HCT116 (cell line): ENCODE data around the gene KRTAP10-8. TPM values are rescaled to one million over a fixed set of nuclear protein-coding genes. Genes with fewer than 3 reads are reported as not detected.

Experiments
- ATAC-seq: fragments of 200-7000 bp; cut with Tn5 transposase; 2 replicates; pipeline ENCODE4 v1.9.1; 2020; ENCODE audit warnings: mild to moderate bottlenecking, moderate library complexity
- BruUV-seq: library from RNA; stranded (reverse); fragments of 400-500 nt; replicated peaks from 2 replicates; lab custom pipeline; 2021; lab: Mats Ljungman, UMichigan
- CTCF ChIA-PET: fragments of 300-600 bp; sonication (Branson Sonifier 250); formaldehyde crosslinking; loops from one replicate; lab custom pipeline; 2021; ENCODE audit warnings: antibody characterized with exemption; lab: Charles Lee
- POLR2A ChIA-PET: fragments of 300-600, 350-600 bp; sonication (Branson Sonifier 250); formaldehyde crosslinking; loops from one replicate; lab custom pipeline; 2021; ENCODE audit warnings: antibody characterized with exemption; lab: Charles Lee
- RAD21 ChIA-PET, 2 experiments: fragments of 300-600 bp; sonication (Branson Sonifier 250); formaldehyde crosslinking; loops; one replicate each; lab custom pipeline; 2023; ENCODE audit warnings: low total read pairs in 2 of 2; ENCODE audit not compliant: uncharacterized antibody in 2 of 2, unreplicated experiment in 2 of 2, low non-redundant PET in 1 of 2; lab: Charles Lee
- DNase-seq: peaks from one replicate; pipeline ENCODE4 v3.0.0-alpha.2; 2010; ENCODE audit warnings: low read depth, low spot score
- H2AFZ ChIP-seq: fragments of 200-600 bp; shearing (Covaris generic), sonication (generic); 2 replicates; pipeline ENCODE4 v1.6.1; 2017; ENCODE audit warnings: low read depth, mixed run types, mixed read lengths, antibody characterized with exemption, low read length; ENCODE audit not compliant: poor library complexity, severe bottlenecking
- H3K27ac ChIP-seq: 2 replicates; pipeline ENCODE4 v1.5.1; 2012; ENCODE audit warnings: low read depth, low read length
- H3K27me3 ChIP-seq: fragments of 200-600 bp; sonication (generic); 2 replicates; pipeline ENCODE4 v1.6.1; 2016; ENCODE audit warnings: mixed run types, low read length, mixed read lengths; ENCODE audit not compliant: insufficient read depth
- H3K36me3 ChIP-seq, 2 experiments: fragments of 200-500 bp in 1 of 2; fragments of 200-600 bp in 1 of 2; sonication (Bioruptor generic) in 1 of 2; sonication (generic) in 1 of 2; 2 replicates each; pipeline versions ENCODE4 v1.5.1 to v1.6.1; 2014 to 2016; ENCODE audit warnings: low read length in 2 of 2, inconsistent platforms in 1 of 2, mixed read lengths in 1 of 2, mixed run types in 1 of 2; ENCODE audit not compliant: insufficient read depth in 2 of 2, control insufficient read depth in 1 of 2
- H3K4me1 ChIP-seq, 2 experiments: fragments of 200-600 bp in 1 of 2; sonication (generic) in 1 of 2; 2 replicates each; pipeline versions ENCODE4 v1.5.1 to v1.6.1; 2012 to 2017; ENCODE audit warnings: low read length in 2 of 2, inconsistent platforms in 1 of 2, mild to moderate bottlenecking in 1 of 2, mixed read lengths in 1 of 2, mixed run types in 1 of 2, moderate library complexity in 1 of 2; ENCODE audit not compliant: insufficient read depth in 2 of 2, control insufficient read depth in 1 of 2
- H3K4me2 ChIP-seq: fragments of 200-600 bp; sonication (generic); 2 replicates; pipeline ENCODE4 v1.6.1; 2017; ENCODE audit warnings: mixed run types, low read length, mixed read lengths
- H3K4me3 ChIP-seq, 2 experiments: fragments of 200-600 bp in 1 of 2; sonication (generic) in 1 of 2; replicated peaks in 1 of 2; 2 replicates each; pipeline ENCODE4 v1.5.1; 2011 to 2016; ENCODE audit warnings: low read length in 2 of 2, control low read depth in 1 of 2, low read depth in 1 of 2, mild to moderate bottlenecking in 1 of 2, mixed read lengths in 1 of 2, mixed run types in 1 of 2
- H3K79me2 ChIP-seq: fragments of 200-600 bp; sonication (generic); 2 replicates; pipeline ENCODE4 v1.6.1; 2017; ENCODE audit warnings: mild to moderate bottlenecking, mixed run types, low read length, moderate library complexity, mixed read lengths; ENCODE audit not compliant: insufficient read depth
- H3K9ac ChIP-seq: fragments of 200-600 bp; sonication (generic); 2 replicates; pipeline ENCODE4 v1.6.1; 2016; ENCODE audit warnings: low read length, mixed read lengths
- H3K9me2 ChIP-seq: fragments of 200-600 bp; sonication (generic), shearing (Covaris generic); 2 replicates; pipeline ENCODE4 v1.6.1; 2017; ENCODE audit warnings: mixed run types, mild to moderate bottlenecking, moderate library complexity; ENCODE audit not compliant: insufficient read depth
- H3K9me3 ChIP-seq, 2 experiments: fragments of 200-500 bp in 1 of 2; fragments of 200-600 bp in 1 of 2; sonication (Bioruptor generic) in 1 of 2; sonication (generic) in 1 of 2; 2 replicates each; pipeline ENCODE4 v1.6.1; 2014 to 2017; ENCODE audit warnings: low read length in 2 of 2, mixed read lengths in 2 of 2, inconsistent platforms in 1 of 2, low read depth in 1 of 2, mild to moderate bottlenecking in 1 of 2, mixed run types in 1 of 2, moderate library complexity in 1 of 2; ENCODE audit not compliant: control insufficient read depth in 1 of 2, insufficient read depth in 1 of 2
- H4K20me1 ChIP-seq: fragments of 200-600 bp; sonication (generic), shearing (Covaris generic); 2 replicates; pipeline ENCODE4 v1.6.1; 2017; ENCODE audit warnings: mixed run types, mild to moderate bottlenecking, moderate library complexity; ENCODE audit not compliant: insufficient read depth
- CTCF ChIP-seq, 3 experiments: fragments of 200-600 bp in 1 of 3; sonication (generic) in 1 of 3; IDR thresholded peaks in 2 of 3; conservative IDR thresholded peaks in 1 of 3; 2 replicates each; pipeline ENCODE4 v1.5.1; 2012 to 2017; ENCODE audit warnings: low read depth in 2 of 3, low read length in 2 of 3, antibody characterized with exemption in 1 of 3, borderline replicate concordance in 1 of 3, control low read depth in 1 of 3, mild to moderate bottlenecking in 1 of 3, mixed read lengths in 1 of 3, mixed run types in 1 of 3, moderate library complexity in 1 of 3; ENCODE audit not compliant: insufficient read depth in 1 of 3
- ELF1 ChIP-seq: IDR thresholded peaks from 2 replicates; pipeline ENCODE4 v1.6.1; 2012; ENCODE audit warnings: low read depth, borderline replicate concordance
- EZH2 ChIP-seq: fragments of 200-600 bp; sonication (generic); IDR thresholded peaks from 2 replicates; pipeline ENCODE4 v1.6.1; 2017; ENCODE audit warnings: antibody characterized with exemption, mixed run types
- FOSL1 ChIP-seq: IDR thresholded peaks from 2 replicates; pipeline ENCODE4 v1.6.1; 2012; ENCODE audit warnings: low read depth
- POLR2A ChIP-seq: IDR thresholded peaks from 2 replicates; pipeline ENCODE4 v1.7.0; 2011; ENCODE audit warnings: borderline replicate concordance; ENCODE audit not compliant: insufficient read depth, insufficient read length; ENCODE audit errors: extremely low read depth
- POLR2AphosphoS5 ChIP-seq: IDR thresholded peaks from 2 replicates; pipeline ENCODE4 v1.6.1; 2011; ENCODE audit warnings: mild to moderate bottlenecking, low read depth, low read length, moderate library complexity
- SP1 ChIP-seq: IDR thresholded peaks from 2 replicates; pipeline ENCODE4 v1.6.1; 2012; ENCODE audit warnings: low read depth
- YY1 ChIP-seq: IDR thresholded peaks from 2 replicates; pipeline ENCODE4 v1.6.1; 2011; ENCODE audit warnings: low read length, low read depth, moderate library complexity, mild to moderate bottlenecking; ENCODE audit not compliant: insufficient replicate concordance; ENCODE audit errors: extremely low read depth
- ZFX ChIP-seq: fragments of 450-650 bp; IDR thresholded peaks from 2 replicates; pipeline ENCODE4 v1.6.1; 2017
- intact Hi-C: fragments of 100-400 bp; cut with micrococcal nuclease; formaldehyde crosslinking; loops from 2 replicates; pipeline ENCODE4 v1.10.0; 2022
- total RNA-seq: library from RNA; stranded (reverse); gene quantifications from one replicate; pipeline ENCODE4 v1.2.1, GENCODE V29; 2021; ENCODE audit not compliant: unreplicated experiment

The KRTAP10-8 gene
- total RNA-seq, 1 experiment from 2014 or later: not detected

GRCh38 chr21:44654576-44655175, 42.8 kb downstream of the KRTAP10-8 start, which contains the start of gene KRTAP12-4:
KRTAP12-4 (minus strand) TSS chr21:44654659; CDS start chr21:44654614, 45 bp downstream.
- Histone ChIP-seq H2AFZ (no peak within 1 kb of the TSS), H3K27ac (no peak within 1 kb of the TSS), H3K4me2 (no peak within 1 kb of the TSS), H3K9me3 (no peaks in the 10 kb centered on the region), H3K79me2 (no peaks in the 10 kb centered on the region), H3K4me3 (no peak within 1 kb of the TSS), H3K9ac (no peak within 1 kb of the TSS), H3K4me1 (no peaks in the 10 kb centered on the region), H3K36me3 (no peaks in the 10 kb centered on the region), H3K27me3 (no peaks in the 10 kb centered on the region), H4K20me1 (no peaks in the 10 kb centered on the region), H3K9me2 (no peaks in the 10 kb centered on the region)
- ChIA-PET RAD21 (no interaction called here), CTCF (no interaction called here), POLR2A (no interaction called here)
- intact Hi-C loops: no loop called here
- DNase-seq (no peak), ATAC-seq (no peak)
- no TSS peak for BruUV-seq
- TF ChIP-seq ZFX: no peak
- no peak for TF ChIP-seq ELF1
- TF ChIP-seq FOSL1: no peak
- no peak for TF ChIP-seq YY1
- no peak for TF ChIP-seq EZH2

- no peaks in the 10 kb centered on the region for H3K9me3 ChIP-seq
- TF ChIP-seq POLR2A (no peak), SP1 (no peak), POLR2AphosphoS5 (no peak), CTCF (IDR thresholded peaks at IDR 0.05 in 2 of 3, conservative IDR thresholded peaks at IDR 0.05 in 1 of 3; ENCODE audit: borderline replicate concordance in 1 of 3, insufficient read depth in 1 of 3, low read depth in 2 of 3, low read length in 2 of 3) (no peak)
- no peaks in the 10 kb centered on the region for H3K36me3 ChIP-seq
- no peaks in the 10 kb centered on the region for H3K9me2 ChIP-seq
- no peaks in the 10 kb centered on the region for H3K27me3 ChIP-seq
- CTCF ChIA-PET: no interaction called here
- no peaks in the 10 kb centered on the region for H3K79me2 ChIP-seq
- H3K27ac ChIP-seq: no peak overlapping the region
- H4K20me1 ChIP-seq: no peaks in the 10 kb centered on the region
- no peaks in the 10 kb centered on the region for H3K4me1 ChIP-seq
- no peak overlapping the region for H3K4me2 ChIP-seq
- no TSS peak for BruUV-seq
- ATAC-seq (no peak), DNase-seq (no peak)
- no peak overlapping the region for H3K9ac ChIP-seq
- no peak overlapping the region for H3K4me3 ChIP-seq
- intact Hi-C loops: no loop called here
- no peak overlapping the region for H2AFZ ChIP-seq
- RAD21 ChIA-PET: no interaction called here
- POLR2A ChIA-PET: no interaction called here
Measured at GRCh38 chr21:44656868-44657267, 45.0 kb downstream of the KRTAP10-8 start.
